ENCODE measurements around the gene RBMS1. TPM values are rescaled to one million over a fixed set of nuclear protein-coding genes. Genes with fewer than 3 reads are reported as not detected.

RBMS1 gene
- total and polyA plus RNA-seq, 2 of the 4 experiments (the other 2 are of a cell fraction): 43.5 to 64.9 TPM

DNA sequence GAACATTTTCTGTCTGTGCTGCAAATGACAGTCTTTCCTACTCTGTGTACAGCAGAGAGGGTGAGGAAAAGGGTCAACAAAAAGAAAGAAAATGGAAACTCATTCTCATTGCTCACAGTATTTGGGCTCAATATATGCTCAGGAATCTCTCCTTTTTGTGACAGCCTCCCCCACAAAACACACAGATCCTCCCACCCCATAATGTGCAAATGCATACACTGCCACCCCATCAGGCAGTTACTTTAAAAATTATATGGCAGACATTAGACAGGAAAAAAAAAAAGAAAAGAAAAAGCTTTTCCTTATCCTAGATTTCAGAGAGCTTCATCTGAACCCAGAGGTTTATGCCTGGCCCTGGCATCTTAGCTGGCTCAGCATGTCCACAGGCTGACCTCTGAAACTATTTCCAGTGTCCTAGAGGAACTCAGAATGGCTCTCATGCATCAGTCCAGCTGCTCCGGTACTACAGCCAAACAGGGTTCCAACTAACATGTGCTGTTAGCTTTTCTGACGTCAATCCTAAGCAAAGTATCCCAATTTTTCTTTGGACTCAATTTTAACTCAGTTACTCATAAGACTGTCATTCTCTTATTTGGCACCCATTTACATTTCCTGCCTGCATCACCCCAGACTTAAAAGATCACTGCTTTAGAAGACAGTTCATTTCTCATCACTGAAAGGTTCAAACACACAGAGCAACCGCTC, 105.9 kb downstream of the RBMS1 start:
- BruUV-seq (replicated peaks): no TSS peak
- dilution Hi-C loops (cut with HindIII; ENCODE audit: low sequenced_read_pairs, unreplicated experiment): no loop called here
- no peak overlapping the region for H2AFZ ChIP-seq (replicated peaks; ENCODE audit: low read length, poor library complexity)
- H4K20me1 ChIP-seq (ENCODE audit: insufficient read depth, low read length): peaks cover 64% of the 10 kb centered on the region
- H3K4ac ChIP-seq (ENCODE audit: low read depth, low read length): peak overlapping the region; percentile 91
- H2BK15ac ChIP-seq (ENCODE audit: low read depth, low read length): peak overlapping the region; percentile 90; the same call in 2 of the 3 replicates
- peak overlapping the region; percentile 21 for H2AK9ac ChIP-seq (replicated peaks; ENCODE audit: low read depth, low read length, poor library complexity)
- 0% methylated on average over 3 of the region's 3 CpGs; no CpG with 5 or more reads in 1 of the 2 experiments for WGBS, 2 experiments (ENCODE audit: extremely low coverage in 2 of 2, insufficient read length in 1 of 2)
- TF ChIP-seq MXI1 (IDR thresholded peaks at IDR 0.05; ENCODE audit: borderline replicate concordance, low read depth, low read length) (peak; percentile 63; the same call in 1 of the 2 replicates), NFE2L2 (IDR thresholded peaks at IDR 0.05; ENCODE audit: low read depth, low read length) (no peak), SMC3 (IDR thresholded peaks at IDR 0.05; ENCODE audit: low read depth, low read length) (0 out of 2 replicates have a peak, but pooled peaks have one; percentile 1), RFX5 (IDR thresholded peaks at IDR 0.05; ENCODE audit: low read depth, low read length) (no peak), CEBPB (IDR thresholded peaks at IDR 0.05; ENCODE audit: low read depth, low read length) (no peak), POLR2A (IDR thresholded peaks at IDR 0.05; ENCODE audit: low read depth, low read length) (no peak; the same call in 1 of the 2 replicates), FOS (IDR thresholded peaks at IDR 0.05; ENCODE audit: low read depth, low read length) (peak; percentile 60; the same call in 1 of the 2 replicates), RCOR1 (IDR thresholded peaks at IDR 0.05; ENCODE audit: insufficient replicate concordance, low read length) (peak; percentile 9), BHLHE40 (IDR thresholded peaks at IDR 0.05; ENCODE audit: low read depth, low read length) (peak; percentile 65), MAFK (IDR thresholded peaks at IDR 0.05; ENCODE audit: low read depth, low read length) (peak; percentile 86)
- TF ChIP-seq, protein P1, sequence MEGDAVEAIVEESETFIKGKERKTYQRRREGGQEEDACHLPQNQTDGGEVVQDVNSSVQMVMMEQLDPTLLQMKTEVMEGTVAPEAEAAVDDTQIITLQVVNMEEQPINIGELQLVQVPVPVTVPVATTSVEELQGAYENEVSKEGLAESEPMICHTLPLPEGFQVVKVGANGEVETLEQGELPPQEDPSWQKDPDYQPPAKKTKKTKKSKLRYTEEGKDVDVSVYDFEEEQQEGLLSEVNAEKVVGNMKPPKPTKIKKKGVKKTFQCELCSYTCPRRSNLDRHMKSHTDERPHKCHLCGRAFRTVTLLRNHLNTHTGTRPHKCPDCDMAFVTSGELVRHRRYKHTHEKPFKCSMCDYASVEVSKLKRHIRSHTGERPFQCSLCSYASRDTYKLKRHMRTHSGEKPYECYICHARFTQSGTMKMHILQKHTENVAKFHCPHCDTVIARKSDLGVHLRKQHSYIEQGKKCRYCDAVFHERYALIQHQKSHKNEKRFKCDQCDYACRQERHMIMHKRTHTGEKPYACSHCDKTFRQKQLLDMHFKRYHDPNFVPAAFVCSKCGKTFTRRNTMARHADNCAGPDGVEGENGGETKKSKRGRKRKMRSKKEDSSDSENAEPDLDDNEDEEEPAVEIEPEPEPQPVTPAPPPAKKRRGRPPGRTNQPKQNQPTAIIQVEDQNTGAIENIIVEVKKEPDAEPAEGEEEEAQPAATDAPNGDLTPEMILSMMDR (conservative IDR thresholded peaks at IDR 0.05; ENCODE audit: low read depth, low read length): no peak
- H3K36me3 ChIP-seq (ENCODE audit: control insufficient read depth, insufficient read depth, low read length): peaks cover 9% of the 10 kb centered on the region; the same call in 1 of the 2 replicates
- H3K14ac ChIP-seq (replicated peaks; ENCODE audit: low read depth, low read length): peak overlapping the region; percentile 88
- H3K27ac ChIP-seq (ENCODE audit: insufficient read depth, low read length): peak overlapping the region; percentile 93
- H4K91ac ChIP-seq (ENCODE audit: insufficient read depth, low read depth, low read length): peak overlapping the region; percentile 94
- H2BK5ac ChIP-seq (ENCODE audit: low read depth, low read length, poor library complexity, severe bottlenecking): peak overlapping the region; percentile 97
- H2BK120ac ChIP-seq (ENCODE audit: low read depth, low read length): peak overlapping the region; percentile 87
- peak overlapping the region; percentile 96 for H2AK5ac ChIP-seq (ENCODE audit: low read depth, low read length)
- H3K9me1 ChIP-seq (ENCODE audit: insufficient read depth, low read length): peaks cover 42% of the 10 kb centered on the region
- H4K8ac ChIP-seq (ENCODE audit: low read depth in 2 of 2, low read length in 2 of 2): peak overlapping the region; percentile 82 to 88
- DNase-seq: peak; percentile 100
- peak overlapping the region; percentile 84 for H3K23ac ChIP-seq (ENCODE audit: low read depth, low read length)
- no peak overlapping the region for H3K4me3 ChIP-seq (ENCODE audit: insufficient read depth, low read depth, low read length)
- peaks cover 44% of the 10 kb centered on the region for H3K4me1 ChIP-seq (ENCODE audit: control insufficient read depth, insufficient read depth, low read length)
- intact Hi-C loops (cut with micrococcal nuclease): no loop called here
- peak overlapping the region; percentile 88 for H3K18ac ChIP-seq (ENCODE audit: low read depth, low read length)
- H3K27me3 ChIP-seq (ENCODE audit: control insufficient read depth, insufficient read depth, low read length): no peaks in the 10 kb centered on the region
- H3K4me2 ChIP-seq (ENCODE audit: low read depth, low read length): peak overlapping the region; percentile 56
- ChIA-PET POLR2A (ENCODE audit: unreplicated experiment) (interaction anchor here (0.6 to 0.8 kb wide), 2 partner anchors 13 to 115 kb away, joined by 3 to 4 read pairs; no protein-coding TSS in a partner anchor), CTCF (interaction anchor here (0.6 to 0.8 kb wide), 4 partner anchors 63 to 1307 kb away, joined by 3 to 7 read pairs (median 4); no protein-coding TSS in a partner anchor)
- no peaks in the 10 kb centered on the region for H3K9me3 ChIP-seq (ENCODE audit: control insufficient read depth, insufficient read depth, low read length)
- in situ Hi-C loops (cut with MboI; ENCODE audit: low sequenced_read_pairs): no loop called here
- H2BK20ac ChIP-seq (ENCODE audit: low read depth, low read length): peak overlapping the region; percentile 83
- H3K56ac ChIP-seq (ENCODE audit: extremely low read depth, insufficient read depth, low read length): peak overlapping the region; percentile 57; the same call in 1 of the 2 replicates
- H4K5ac ChIP-seq (ENCODE audit: low read depth, low read length): peak overlapping the region; percentile 76
- peaks cover 14 to 71% of the 10 kb centered on the region in 2 experiments for H3K79me1 ChIP-seq (ENCODE audit: low read depth in 1 of 2, low read length in 2 of 2)
- peak overlapping the region; percentile 62 for H3K9ac ChIP-seq (ENCODE audit: low read depth, low read length)
- ATAC-seq (ENCODE audit: low read depth): peak; percentile 84

All from IMR-90 (cell line).